ENCODE data around the gene PLEKHG3. TPM values are rescaled to one million over a fixed set of nuclear protein-coding genes. Genes with fewer than 3 reads are reported as not detected.

Gene PLEKHG3
- total and polyA plus RNA-seq, 2 of the 4 experiments (the other 2 are of a cell fraction), result 8.2 to 8.4 TPM

DNA sequence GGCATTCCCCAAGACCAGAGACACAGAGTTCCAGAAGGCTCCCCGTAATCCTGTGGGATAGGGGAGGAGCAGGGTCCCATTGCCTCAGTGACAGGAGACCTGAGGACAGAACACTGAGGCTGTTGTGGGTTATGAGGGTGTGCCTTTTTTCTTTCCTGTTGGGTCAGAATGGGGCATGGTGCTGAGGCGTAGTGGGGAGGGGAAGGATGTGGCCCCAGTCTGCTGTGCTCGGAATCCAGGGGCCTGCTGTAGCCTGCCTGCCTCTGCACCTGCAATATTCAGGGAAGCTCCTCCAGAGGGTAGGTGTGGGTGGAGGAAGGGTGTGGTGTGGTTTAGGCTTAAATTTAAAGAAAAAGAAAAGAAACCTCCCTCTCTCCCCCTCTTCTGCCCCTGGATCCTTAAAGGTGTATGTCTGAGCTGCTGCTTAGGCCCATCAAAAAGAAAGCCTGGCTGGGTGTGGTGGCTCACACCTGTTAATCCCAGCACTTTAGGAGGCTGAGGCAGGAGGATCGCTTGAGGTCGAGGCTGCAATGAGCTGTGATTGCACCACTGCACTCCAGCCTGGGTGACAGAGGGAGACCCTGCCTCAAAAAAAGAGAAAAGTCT lies 18.7 kb downstream of the PLEKHG3 start:
- Histone ChIP-seq H4K5ac (ENCODE audit: low read depth, low read length) (no peak overlapping the region), H3K9me3 (ENCODE audit: control insufficient read depth, insufficient read depth, low read length) (no peaks in the 10 kb centered on the region), H2BK20ac (ENCODE audit: low read depth, low read length) (no peak overlapping the region), H3K4me2 (ENCODE audit: low read depth, low read length) (no peak overlapping the region), H3K14ac (replicated peaks; ENCODE audit: low read depth, low read length) (no peak overlapping the region), H4K91ac (ENCODE audit: insufficient read depth, low read depth, low read length) (no peak overlapping the region), H2AK5ac (ENCODE audit: low read depth, low read length) (no peak overlapping the region), H3K4me1 (ENCODE audit: control insufficient read depth, insufficient read depth, low read length) (peaks cover 13% of the 10 kb centered on the region), H2BK15ac (ENCODE audit: low read depth, low read length) (no peak overlapping the region), H3K9ac (ENCODE audit: low read depth, low read length) (no peak overlapping the region), H3K27ac (ENCODE audit: insufficient read depth, low read length) (no peak overlapping the region), H3K36me3 (ENCODE audit: control insufficient read depth, insufficient read depth, low read length) (peaks cover 3% of the 10 kb centered on the region), H3K23ac (ENCODE audit: low read depth, low read length) (no peak overlapping the region), H4K20me1 (ENCODE audit: insufficient read depth, low read length) (no peaks in the 10 kb centered on the region; the same call in 1 of the 2 replicates), H2BK5ac (ENCODE audit: low read depth, low read length, poor library complexity, severe bottlenecking) (no peak overlapping the region), H2BK120ac (ENCODE audit: low read depth, low read length) (no peak overlapping the region), H3K4me3 (ENCODE audit: insufficient read depth, low read depth, low read length) (no peak overlapping the region), H3K4ac (ENCODE audit: low read depth, low read length) (no peak overlapping the region), H3K27me3 (ENCODE audit: control insufficient read depth, insufficient read depth, low read length) (no peaks in the 10 kb centered on the region), H2AK9ac (replicated peaks; ENCODE audit: low read depth, low read length, poor library complexity) (no peak overlapping the region), H3K56ac (ENCODE audit: extremely low read depth, insufficient read depth, low read length) (no peak overlapping the region), H3K9me1 (ENCODE audit: insufficient read depth, low read length) (peaks cover 26% of the 10 kb centered on the region; the same call in 1 of the 2 replicates), H3K18ac (ENCODE audit: low read depth, low read length) (no peak overlapping the region), H2AFZ (replicated peaks; ENCODE audit: low read length, poor library complexity) (no peak overlapping the region), H4K8ac (ENCODE audit: low read depth in 2 of 2, low read length in 2 of 2) (no peak overlapping the region), H3K79me1 (ENCODE audit: low read depth in 1 of 2, low read length in 2 of 2) (peaks cover 3 to 27% of the 10 kb centered on the region in 2 experiments; a peak in 3 of 4 replicates)
- ATAC-seq (ENCODE audit: low read depth) (no peak), DNase-seq (no peak)
- BruUV-seq (replicated peaks), result no TSS peak
- intact Hi-C loops (cut with micrococcal nuclease), result no loop called here
- POLR2A ChIA-PET (ENCODE audit: unreplicated experiment), result no interaction called here
- in situ Hi-C loops (cut with MboI; ENCODE audit: low sequenced_read_pairs), result no loop called here
- WGBS, 2 experiments (ENCODE audit: extremely low coverage in 2 of 2, insufficient read length in 1 of 2), result no CpG with 5 or more reads among the region's 5 CpGs
- CTCF ChIA-PET, result no interaction called here
- dilution Hi-C loops (cut with HindIII; ENCODE audit: low sequenced_read_pairs, unreplicated experiment), result no loop called here
- TF ChIP-seq, protein P1, sequence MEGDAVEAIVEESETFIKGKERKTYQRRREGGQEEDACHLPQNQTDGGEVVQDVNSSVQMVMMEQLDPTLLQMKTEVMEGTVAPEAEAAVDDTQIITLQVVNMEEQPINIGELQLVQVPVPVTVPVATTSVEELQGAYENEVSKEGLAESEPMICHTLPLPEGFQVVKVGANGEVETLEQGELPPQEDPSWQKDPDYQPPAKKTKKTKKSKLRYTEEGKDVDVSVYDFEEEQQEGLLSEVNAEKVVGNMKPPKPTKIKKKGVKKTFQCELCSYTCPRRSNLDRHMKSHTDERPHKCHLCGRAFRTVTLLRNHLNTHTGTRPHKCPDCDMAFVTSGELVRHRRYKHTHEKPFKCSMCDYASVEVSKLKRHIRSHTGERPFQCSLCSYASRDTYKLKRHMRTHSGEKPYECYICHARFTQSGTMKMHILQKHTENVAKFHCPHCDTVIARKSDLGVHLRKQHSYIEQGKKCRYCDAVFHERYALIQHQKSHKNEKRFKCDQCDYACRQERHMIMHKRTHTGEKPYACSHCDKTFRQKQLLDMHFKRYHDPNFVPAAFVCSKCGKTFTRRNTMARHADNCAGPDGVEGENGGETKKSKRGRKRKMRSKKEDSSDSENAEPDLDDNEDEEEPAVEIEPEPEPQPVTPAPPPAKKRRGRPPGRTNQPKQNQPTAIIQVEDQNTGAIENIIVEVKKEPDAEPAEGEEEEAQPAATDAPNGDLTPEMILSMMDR (conservative IDR thresholded peaks at IDR 0.05; ENCODE audit: low read depth, low read length), result no peak
- TF ChIP-seq POLR2A (IDR thresholded peaks at IDR 0.05; ENCODE audit: low read depth, low read length), result no peak
- TF ChIP-seq RFX5 (IDR thresholded peaks at IDR 0.05; ENCODE audit: low read depth, low read length), result no peak
- no peak for TF ChIP-seq FOS (IDR thresholded peaks at IDR 0.05; ENCODE audit: low read depth, low read length)
